Measurements from ENCODE around the gene ZFX. TPM values are rescaled to one million over a fixed set of nuclear protein-coding genes. Genes with fewer than 3 reads are reported as not detected.
A peak's percentile ranks its signal among the peaks of the same experiment; 100 is the strongest.

ZFX gene
- total and polyA plus RNA-seq, 10 of the 15 experiments (the other 5 are each of a cell fraction or from before 2014, with no cell fraction given), result 6.8 to 40.9 (median 24.6) TPM

DNA sequence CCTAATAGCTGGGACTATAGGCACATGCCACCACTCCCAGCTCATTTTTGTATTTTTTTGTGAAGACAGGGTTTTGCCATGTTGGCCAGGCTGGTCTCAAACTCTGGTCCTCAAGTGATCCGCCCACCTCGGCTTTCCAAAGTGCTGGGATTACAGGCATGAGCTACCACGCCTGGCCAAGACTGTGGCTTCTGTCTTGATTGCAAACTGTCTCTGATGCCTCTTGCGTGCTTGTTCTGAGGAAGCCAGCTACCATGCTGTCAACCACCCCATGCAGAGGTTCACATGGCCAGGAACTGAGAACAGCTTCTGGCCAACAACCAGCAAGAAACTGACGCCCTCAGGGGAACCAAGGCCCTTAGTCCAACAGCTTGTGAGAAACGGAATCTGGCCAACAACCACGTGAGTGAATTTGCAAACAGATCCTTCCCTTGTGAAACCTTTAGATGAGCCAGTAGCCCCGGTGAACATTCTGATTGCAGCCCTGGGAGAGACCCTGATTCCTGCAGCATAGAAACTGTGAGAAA lies 93.2 kb downstream of the ZFX start (continued):
- TF ChIP-seq, protein P1, sequence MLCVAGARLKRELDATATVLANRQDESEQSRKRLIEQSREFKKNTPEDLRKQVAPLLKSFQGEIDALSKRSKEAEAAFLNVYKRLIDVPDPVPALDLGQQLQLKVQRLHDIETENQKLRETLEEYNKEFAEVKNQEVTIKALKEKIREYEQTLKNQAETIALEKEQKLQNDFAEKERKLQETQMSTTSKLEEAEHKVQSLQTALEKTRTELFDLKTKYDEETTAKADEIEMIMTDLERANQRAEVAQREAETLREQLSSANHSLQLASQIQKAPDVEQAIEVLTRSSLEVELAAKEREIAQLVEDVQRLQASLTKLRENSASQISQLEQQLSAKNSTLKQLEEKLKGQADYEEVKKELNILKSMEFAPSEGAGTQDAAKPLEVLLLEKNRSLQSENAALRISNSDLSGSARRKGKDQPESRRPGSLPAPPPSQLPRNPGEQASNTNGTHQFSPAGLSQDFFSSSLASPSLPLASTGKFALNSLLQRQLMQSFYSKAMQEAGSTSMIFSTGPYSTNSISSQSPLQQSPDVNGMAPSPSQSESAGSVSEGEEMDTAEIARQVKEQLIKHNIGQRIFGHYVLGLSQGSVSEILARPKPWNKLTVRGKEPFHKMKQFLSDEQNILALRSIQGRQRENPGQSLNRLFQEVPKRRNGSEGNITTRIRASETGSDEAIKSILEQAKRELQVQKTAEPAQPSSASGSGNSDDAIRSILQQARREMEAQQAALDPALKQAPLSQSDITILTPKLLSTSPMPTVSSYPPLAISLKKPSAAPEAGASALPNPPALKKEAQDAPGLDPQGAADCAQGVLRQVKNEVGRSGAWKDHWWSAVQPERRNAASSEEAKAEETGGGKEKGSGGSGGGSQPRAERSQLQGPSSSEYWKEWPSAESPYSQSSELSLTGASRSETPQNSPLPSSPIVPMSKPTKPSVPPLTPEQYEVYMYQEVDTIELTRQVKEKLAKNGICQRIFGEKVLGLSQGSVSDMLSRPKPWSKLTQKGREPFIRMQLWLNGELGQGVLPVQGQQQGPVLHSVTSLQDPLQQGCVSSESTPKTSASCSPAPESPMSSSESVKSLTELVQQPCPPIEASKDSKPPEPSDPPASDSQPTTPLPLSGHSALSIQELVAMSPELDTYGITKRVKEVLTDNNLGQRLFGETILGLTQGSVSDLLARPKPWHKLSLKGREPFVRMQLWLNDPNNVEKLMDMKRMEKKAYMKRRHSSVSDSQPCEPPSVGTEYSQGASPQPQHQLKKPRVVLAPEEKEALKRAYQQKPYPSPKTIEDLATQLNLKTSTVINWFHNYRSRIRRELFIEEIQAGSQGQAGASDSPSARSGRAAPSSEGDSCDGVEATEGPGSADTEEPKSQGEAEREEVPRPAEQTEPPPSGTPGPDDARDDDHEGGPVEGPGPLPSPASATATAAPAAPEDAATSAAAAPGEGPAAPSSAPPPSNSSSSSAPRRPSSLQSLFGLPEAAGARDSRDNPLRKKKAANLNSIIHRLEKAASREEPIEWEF (IDR thresholded peaks at IDR 0.05; ENCODE audit: insufficient replicate concordance, low read depth, low read length), result peak; percentile 87
- TF ChIP-seq MTA2 (IDR thresholded peaks at IDR 0.05; ENCODE audit: low read depth), result peak; percentile 49; the same call in 1 of the 2 replicates
- TF ChIP-seq STAT1 (conservative IDR thresholded peaks at IDR 0.05), result no peak
- no peak for TF ChIP-seq POU2F2 (IDR thresholded peaks at IDR 0.05; ENCODE audit: borderline replicate concordance, low read depth, low read length)
- TF ChIP-seq, protein P2, sequence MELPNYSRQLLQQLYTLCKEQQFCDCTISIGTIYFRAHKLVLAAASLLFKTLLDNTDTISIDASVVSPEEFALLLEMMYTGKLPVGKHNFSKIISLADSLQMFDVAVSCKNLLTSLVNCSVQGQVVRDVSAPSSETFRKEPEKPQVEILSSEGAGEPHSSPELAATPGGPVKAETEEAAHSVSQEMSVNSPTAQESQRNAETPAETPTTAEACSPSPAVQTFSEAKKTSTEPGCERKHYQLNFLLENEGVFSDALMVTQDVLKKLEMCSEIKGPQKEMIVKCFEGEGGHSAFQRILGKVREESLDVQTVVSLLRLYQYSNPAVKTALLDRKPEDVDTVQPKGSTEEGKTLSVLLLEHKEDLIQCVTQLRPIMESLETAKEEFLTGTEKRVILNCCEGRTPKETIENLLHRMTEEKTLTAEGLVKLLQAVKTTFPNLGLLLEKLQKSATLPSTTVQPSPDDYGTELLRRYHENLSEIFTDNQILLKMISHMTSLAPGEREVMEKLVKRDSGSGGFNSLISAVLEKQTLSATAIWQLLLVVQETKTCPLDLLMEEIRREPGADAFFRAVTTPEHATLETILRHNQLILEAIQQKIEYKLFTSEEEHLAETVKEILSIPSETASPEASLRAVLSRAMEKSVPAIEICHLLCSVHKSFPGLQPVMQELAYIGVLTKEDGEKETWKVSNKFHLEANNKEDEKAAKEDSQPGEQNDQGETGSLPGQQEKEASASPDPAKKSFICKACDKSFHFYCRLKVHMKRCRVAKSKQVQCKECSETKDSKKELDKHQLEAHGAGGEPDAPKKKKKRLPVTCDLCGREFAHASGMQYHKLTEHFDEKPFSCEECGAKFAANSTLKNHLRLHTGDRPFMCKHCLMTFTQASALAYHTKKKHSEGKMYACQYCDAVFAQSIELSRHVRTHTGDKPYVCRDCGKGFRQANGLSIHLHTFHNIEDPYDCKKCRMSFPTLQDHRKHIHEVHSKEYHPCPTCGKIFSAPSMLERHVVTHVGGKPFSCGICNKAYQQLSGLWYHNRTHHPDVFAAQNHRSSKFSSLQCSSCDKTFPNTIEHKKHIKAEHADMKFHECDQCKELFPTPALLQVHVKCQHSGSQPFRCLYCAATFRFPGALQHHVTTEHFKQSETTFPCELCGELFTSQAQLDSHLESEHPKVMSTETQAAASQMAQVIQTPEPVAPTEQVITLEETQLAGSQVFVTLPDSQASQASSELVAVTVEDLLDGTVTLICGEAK (IDR thresholded peaks at IDR 0.05; ENCODE audit: borderline replicate concordance), result no peak
- TF ChIP-seq IRF4 (IDR thresholded peaks at IDR 0.05; ENCODE audit: low read depth, low read length), result peak; percentile 27; the same call in 1 of the 2 replicates
- TF ChIP-seq, protein P3, sequence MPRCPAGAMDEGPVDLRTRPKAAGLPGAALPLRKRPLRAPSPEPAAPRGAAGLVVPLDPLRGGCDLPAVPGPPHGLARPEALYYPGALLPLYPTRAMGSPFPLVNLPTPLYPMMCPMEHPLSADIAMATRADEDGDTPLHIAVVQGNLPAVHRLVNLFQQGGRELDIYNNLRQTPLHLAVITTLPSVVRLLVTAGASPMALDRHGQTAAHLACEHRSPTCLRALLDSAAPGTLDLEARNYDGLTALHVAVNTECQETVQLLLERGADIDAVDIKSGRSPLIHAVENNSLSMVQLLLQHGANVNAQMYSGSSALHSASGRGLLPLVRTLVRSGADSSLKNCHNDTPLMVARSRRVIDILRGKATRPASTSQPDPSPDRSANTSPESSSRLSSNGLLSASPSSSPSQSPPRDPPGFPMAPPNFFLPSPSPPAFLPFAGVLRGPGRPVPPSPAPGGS (IDR thresholded peaks at IDR 0.05; ENCODE audit: borderline replicate concordance, insufficient read depth, low read depth, low read length, poor library complexity, severe bottlenecking), result peak; percentile 50
- TF ChIP-seq, protein P4, sequence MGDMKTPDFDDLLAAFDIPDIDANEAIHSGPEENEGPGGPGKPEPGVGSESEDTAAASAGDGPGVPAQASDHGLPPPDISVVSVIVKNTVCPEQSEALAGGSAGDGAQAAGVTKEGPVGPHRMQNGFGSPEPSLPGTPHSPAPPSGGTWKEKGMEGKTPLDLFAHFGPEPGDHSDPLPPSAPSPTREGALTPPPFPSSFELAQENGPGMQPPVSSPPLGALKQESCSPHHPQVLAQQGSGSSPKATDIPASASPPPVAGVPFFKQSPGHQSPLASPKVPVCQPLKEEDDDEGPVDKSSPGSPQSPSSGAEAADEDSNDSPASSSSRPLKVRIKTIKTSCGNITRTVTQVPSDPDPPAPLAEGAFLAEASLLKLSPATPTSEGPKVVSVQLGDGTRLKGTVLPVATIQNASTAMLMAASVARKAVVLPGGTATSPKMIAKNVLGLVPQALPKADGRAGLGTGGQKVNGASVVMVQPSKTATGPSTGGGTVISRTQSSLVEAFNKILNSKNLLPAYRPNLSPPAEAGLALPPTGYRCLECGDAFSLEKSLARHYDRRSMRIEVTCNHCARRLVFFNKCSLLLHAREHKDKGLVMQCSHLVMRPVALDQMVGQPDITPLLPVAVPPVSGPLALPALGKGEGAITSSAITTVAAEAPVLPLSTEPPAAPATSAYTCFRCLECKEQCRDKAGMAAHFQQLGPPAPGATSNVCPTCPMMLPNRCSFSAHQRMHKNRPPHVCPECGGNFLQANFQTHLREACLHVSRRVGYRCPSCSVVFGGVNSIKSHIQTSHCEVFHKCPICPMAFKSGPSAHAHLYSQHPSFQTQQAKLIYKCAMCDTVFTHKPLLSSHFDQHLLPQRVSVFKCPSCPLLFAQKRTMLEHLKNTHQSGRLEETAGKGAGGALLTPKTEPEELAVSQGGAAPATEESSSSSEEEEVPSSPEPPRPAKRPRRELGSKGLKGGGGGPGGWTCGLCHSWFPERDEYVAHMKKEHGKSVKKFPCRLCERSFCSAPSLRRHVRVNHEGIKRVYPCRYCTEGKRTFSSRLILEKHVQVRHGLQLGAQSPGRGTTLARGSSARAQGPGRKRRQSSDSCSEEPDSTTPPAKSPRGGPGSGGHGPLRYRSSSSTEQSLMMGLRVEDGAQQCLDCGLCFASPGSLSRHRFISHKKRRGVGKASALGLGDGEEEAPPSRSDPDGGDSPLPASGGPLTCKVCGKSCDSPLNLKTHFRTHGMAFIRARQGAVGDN (IDR thresholded peaks at IDR 0.05), result peak; percentile 82
- TF ChIP-seq POLR2A (IDR thresholded peaks at IDR 0.05; ENCODE audit: low read depth, low read length), result peak; percentile 68
- TF ChIP-seq MXI1 (IDR thresholded peaks at IDR 0.05; ENCODE audit: low read depth, low read length), result peak; percentile 75; the same call in 1 of the 2 replicates
- peak; percentile 53 for TF ChIP-seq IKZF1 (conservative IDR thresholded peaks at IDR 0.05)
- peak; percentile 82 to 84 for TF ChIP-seq BHLHE40 (IDR thresholded peaks at IDR 0.05; ENCODE audit: borderline replicate concordance in 1 of 2, low read depth in 2 of 2, low read length in 1 of 2)
